ENCODE data around the gene RGS9. TPM values are rescaled to one million over a fixed set of nuclear protein-coding genes. Genes with fewer than 3 reads are reported as not detected.

RGS9 gene
- total RNA-seq, 2 donors from 2014 or later: 4.3 to 4.4 TPM

DNA sequence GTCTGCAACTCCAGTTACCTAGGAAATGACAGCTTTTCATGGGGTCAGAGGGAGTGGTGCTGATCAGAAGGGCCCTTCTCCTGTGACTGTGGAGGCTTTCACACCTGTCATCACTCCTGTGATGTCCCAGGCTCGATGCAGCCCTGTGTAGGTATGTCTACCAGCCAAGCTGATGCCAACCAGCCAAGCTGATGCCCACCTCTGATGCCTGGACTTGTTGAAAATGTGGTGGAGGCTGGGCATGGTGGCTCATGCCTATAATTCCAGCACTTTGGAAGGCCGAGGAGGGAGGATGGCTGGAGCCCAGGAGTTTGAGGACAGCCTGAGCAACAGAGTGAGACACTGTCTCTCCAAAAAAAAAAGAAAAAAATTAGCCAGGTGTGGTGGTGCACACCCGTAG is 33.7 kb upstream of the RGS9 start:
- no peaks in the 10 kb centered on the region for H3K27me3 ChIP-seq
- TF ChIP-seq POLR2A (IDR thresholded peaks at IDR 0.05) (no peak), CTCF (IDR thresholded peaks at IDR 0.05) (no peak)
- H3K4me1 ChIP-seq: peaks cover 34% of the 10 kb centered on the region
- DNase-seq: no peak
- no peak overlapping the region for H3K4me3 ChIP-seq
- no peak for ATAC-seq
- WGBS, 2 donors: 81 to 90% methylated on average over 3 of the region's 3 CpGs
- H3K36me3 ChIP-seq (replicated peaks in 1 of 2; ENCODE audit: insufficient read depth in 1 of 2, low read depth in 2 of 2): no peaks in the 10 kb centered on the region
- intact Hi-C loops (cut with DNase I): no loop called here
- H3K27ac ChIP-seq: no peak overlapping the region
- H3K9me3 ChIP-seq: no peaks in the 10 kb centered on the region

DNA sequence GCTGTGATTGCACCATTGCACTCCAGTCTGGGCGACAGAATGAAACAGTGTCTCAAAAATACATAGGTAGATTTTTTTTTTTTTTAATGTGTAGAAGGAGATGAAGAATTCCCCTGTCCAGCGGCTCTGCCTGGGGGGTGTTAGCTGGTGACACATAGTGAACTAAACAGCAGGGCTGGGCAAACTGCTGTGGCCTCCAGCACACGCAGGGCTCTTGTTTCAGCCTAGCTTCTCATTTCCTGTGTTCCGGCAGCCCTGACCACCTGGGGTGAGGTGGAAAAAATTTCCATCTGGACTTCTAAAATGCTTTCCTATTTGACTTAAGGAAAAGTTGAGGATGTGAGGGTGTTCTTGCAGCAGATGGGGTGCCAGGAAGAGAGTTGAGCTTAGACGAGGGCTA is 33.3 kb upstream of the RGS9 start:
- peaks cover 34% of the 10 kb centered on the region for H3K4me1 ChIP-seq
- intact Hi-C loops (cut with DNase I): no loop called here
- ATAC-seq (no peak), DNase-seq (no peak)
- H3K36me3 ChIP-seq (replicated peaks in 1 of 2; ENCODE audit: insufficient read depth in 1 of 2, low read depth in 2 of 2): no peaks in the 10 kb centered on the region
- H3K9me3 ChIP-seq: no peaks in the 10 kb centered on the region
- no peak overlapping the region for H3K27ac ChIP-seq
- TF ChIP-seq POLR2A (IDR thresholded peaks at IDR 0.05) (no peak), CTCF (IDR thresholded peaks at IDR 0.05) (no peak)
- 74 to 79% methylated on average over 5 of the region's 5 CpGs for WGBS, 2 donors
- H3K4me3 ChIP-seq: no peak overlapping the region
- no peaks in the 10 kb centered on the region for H3K27me3 ChIP-seq

- Histone ChIP-seq H3K9me3 (no peaks in the 10 kb centered on the region), H3K27ac (no peak overlapping the region), H3K4me1 (peaks cover 34% of the 10 kb centered on the region), H3K36me3 (replicated peaks in 1 of 2; ENCODE audit: insufficient read depth in 1 of 2, low read depth in 2 of 2) (no peaks in the 10 kb centered on the region), H3K4me3 (no peak overlapping the region), H3K27me3 (no peaks in the 10 kb centered on the region)
- ATAC-seq: no peak
- intact Hi-C loops (cut with DNase I): no loop called here
- DNase-seq: no peak
- TF ChIP-seq POLR2A (IDR thresholded peaks at IDR 0.05) (no peak), CTCF (IDR thresholded peaks at IDR 0.05) (no peak)
Measured at GRCh38 chr17:65104541-65104940, 32.6 kb upstream of the RGS9 start.

- H3K27ac ChIP-seq: no peak overlapping the region
- ATAC-seq: no peak
- no peaks in the 10 kb centered on the region for H3K9me3 ChIP-seq
- no peaks in the 10 kb centered on the region for H3K36me3 ChIP-seq (replicated peaks in 1 of 2; ENCODE audit: insufficient read depth in 1 of 2, low read depth in 2 of 2)
- H3K27me3 ChIP-seq: no peaks in the 10 kb centered on the region
- peaks cover 32% of the 10 kb centered on the region for H3K4me1 ChIP-seq
- no peak overlapping the region for H3K4me3 ChIP-seq
- TF ChIP-seq POLR2A (IDR thresholded peaks at IDR 0.05) (no peak), CTCF (IDR thresholded peaks at IDR 0.05) (no peak)
- intact Hi-C loops (cut with DNase I): no loop called here
- 67 to 71% methylated on average over 6 of the region's 6 CpGs for WGBS, 2 donors
- DNase-seq: no peak
Measured at GRCh38 chr17:65104973-65105372, 32.2 kb upstream of the RGS9 start.

DNA sequence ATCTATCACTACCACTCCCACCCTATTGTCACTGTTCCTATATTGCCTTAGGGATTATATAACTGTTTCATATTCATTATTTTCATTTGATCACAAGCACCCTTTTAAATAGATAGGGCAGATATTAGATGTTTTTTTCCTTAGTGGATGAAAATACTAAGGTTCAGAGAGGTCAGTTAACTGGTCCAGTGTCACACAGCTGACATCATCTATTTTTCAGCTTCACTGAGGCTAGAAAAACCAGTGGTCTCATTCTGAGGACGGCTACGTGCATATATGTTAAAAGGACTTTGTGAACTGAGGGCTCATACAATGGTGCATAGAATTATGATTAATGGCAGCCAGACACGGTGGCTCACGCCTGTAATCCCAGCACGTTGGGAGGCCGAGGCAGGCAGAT is 29.0 kb upstream of the RGS9 start:
- no peaks in the 10 kb centered on the region for H3K9me3 ChIP-seq
- intact Hi-C loops (cut with DNase I): no loop called here
- TF ChIP-seq CTCF (IDR thresholded peaks at IDR 0.05) (no peak), POLR2A (IDR thresholded peaks at IDR 0.05) (no peak)
- no peak for DNase-seq
- no peak overlapping the region for H3K27ac ChIP-seq
- H3K36me3 ChIP-seq (replicated peaks in 1 of 2; ENCODE audit: insufficient read depth in 1 of 2, low read depth in 2 of 2): no peaks in the 10 kb centered on the region
- H3K4me3 ChIP-seq: no peak overlapping the region
- H3K27me3 ChIP-seq: no peaks in the 10 kb centered on the region
- WGBS, 2 donors: 91 to 92% methylated on average over 6 of the region's 6 CpGs
- no peak for ATAC-seq
- H3K4me1 ChIP-seq: peaks cover 20% of the 10 kb centered on the region

Measured in body of pancreas (tissue), 4 donors.